Keratinocyte (primary cell): Measurements from ENCODE around the gene FANCC. TPM values are rescaled to one million over a fixed set of nuclear protein-coding genes. Genes with fewer than 3 reads are reported as not detected.
A peak's percentile ranks its signal among the peaks of the same experiment; 100 is the strongest.

Source experiments
- DNase-seq: peaks from one replicate; pipeline ENCODE4 v3.0.0-alpha.2; 2011; ENCODE audit warnings: low read depth, missing footprints, low spot score
- FAIRE-seq: peaks from 2 replicates; lab custom pipeline; 2011; peaks lifted over from hg19 to GRCh38; lab: Jason Lieb, UNC
- H2AFZ ChIP-seq: 2 replicates; pipeline ENCODE4 v1.6.0; 2012; ENCODE audit warnings: low read length, control low read depth, inconsistent platforms; ENCODE audit not compliant: control insufficient read depth
- H3K27ac ChIP-seq: 2 replicates; pipeline ENCODE4 v1.5.1; 2011; ENCODE audit warnings: low read length; ENCODE audit not compliant: control insufficient read depth, insufficient read depth
- H3K27me3 ChIP-seq: 3 replicates; pipeline ENCODE4 v1.6.0; 2011; ENCODE audit warnings: low read length; ENCODE audit not compliant: control insufficient read depth, insufficient read depth; ENCODE audit errors: extremely low read depth
- H3K36me3 ChIP-seq, 2 experiments: 2 replicates in 1 of 2; 3 replicates in 1 of 2; pipeline ENCODE4 v1.5.1; 2011; ENCODE audit warnings: low read length in 2 of 2, mild to moderate bottlenecking in 1 of 2; ENCODE audit not compliant: control insufficient read depth in 2 of 2, insufficient read depth in 2 of 2; ENCODE audit errors: extremely low read depth in 1 of 2
- H3K4me1 ChIP-seq: 3 replicates; pipeline ENCODE4 v1.5.1; 2011; ENCODE audit warnings: low read length; ENCODE audit not compliant: control insufficient read depth, insufficient read depth; ENCODE audit errors: extremely low read depth
- H3K4me2 ChIP-seq: 3 replicates; pipeline ENCODE4 v1.6.0; 2011; ENCODE audit warnings: low read depth, low read length; ENCODE audit not compliant: control insufficient read depth, insufficient read depth; ENCODE audit errors: extremely low read depth
- H3K4me3 ChIP-seq, 3 experiments: fragments of 200-600 bp in 1 of 3; sonication (generic) in 1 of 3; 2 replicates in 2 of 3; 3 replicates in 1 of 3; pipeline ENCODE4 v1.5.1; 2011 to 2016; ENCODE audit warnings: low read length in 3 of 3, mild to moderate bottlenecking in 3 of 3, control low read depth in 2 of 3, inconsistent platforms in 1 of 3, low read depth in 1 of 3, mixed read lengths in 1 of 3, mixed run types in 1 of 3, moderate library complexity in 1 of 3; ENCODE audit not compliant: control insufficient read depth in 2 of 3, insufficient read depth in 2 of 3; ENCODE audit errors: extremely low read depth in 1 of 3
- H3K79me2 ChIP-seq: 2 replicates; pipeline ENCODE4 v1.6.0; 2012; ENCODE audit warnings: low read length; ENCODE audit not compliant: control insufficient read depth, insufficient read depth
- H3K9ac ChIP-seq: 3 replicates; pipeline ENCODE4 v1.6.0; 2011; ENCODE audit warnings: low read length; ENCODE audit not compliant: control insufficient read depth, insufficient read depth; ENCODE audit errors: extremely low read depth
- H3K9me1 ChIP-seq: 3 replicates; pipeline ENCODE4 v1.6.0; 2011; ENCODE audit warnings: low read length; ENCODE audit not compliant: control insufficient read depth, insufficient read depth; ENCODE audit errors: extremely low read depth
- H3K9me3 ChIP-seq: 2 replicates; pipeline ENCODE4 v1.5.1; 2012; ENCODE audit warnings: low read depth, low read length; ENCODE audit not compliant: control insufficient read depth
- H4K20me1 ChIP-seq: 3 replicates; pipeline ENCODE4 v1.6.0; 2011; ENCODE audit warnings: low read length; ENCODE audit not compliant: control insufficient read depth, insufficient read depth; ENCODE audit errors: extremely low read depth
- CTCF ChIP-seq, 3 experiments: IDR thresholded peaks in 1 of 3; conservative IDR thresholded peaks in 1 of 3; optimal IDR thresholded peaks in 1 of 3; 2 replicates in 2 of 3; 3 replicates in 1 of 3; pipeline versions ENCODE3 to v1.5.1; 2011; ENCODE audit warnings: low read length in 3 of 3, mild to moderate bottlenecking in 3 of 3, moderate library complexity in 2 of 3, control low read depth in 1 of 3, inconsistent platforms in 1 of 3; ENCODE audit not compliant: insufficient read depth in 2 of 3; ENCODE audit errors: extremely low read depth in 1 of 3
- EZH2 ChIP-seq: IDR thresholded peaks from one replicate; pipeline ENCODE4 v1.6.1; 2012; ENCODE audit warnings: inconsistent platforms, mild to moderate bottlenecking, low read length, moderate library complexity
- dilution Hi-C: fragments of 300-500 bp; cut with MboI; formaldehyde crosslinking; loops from one replicate; pipeline ENCODE4 v1.7.0; 2020; ENCODE audit warnings: low sequenced_read_pairs; ENCODE audit not compliant: extremely low pct_ligation_motif_present
- polyA plus RNA-seq, 5 experiments: library from polyadenylated mRNA; depleted of rRNA in 3 of 5; stranded (reverse) in 3 of 5; stranded (forward) in 1 of 5; unstranded in 1 of 5; fragments of >200 nt; gene quantifications; 1 replicate in 1 of 5; 2 replicates in 3 of 5; 3 replicates in 1 of 5; pipeline versions ENCODE4 v1.2.1 to v1.2.3, GENCODE V29; 2011 to 2012; ENCODE audit warnings: missing spikeins in 2 of 5, low read depth in 1 of 5, low replicate concordance in 1 of 5

Gene FANCC
- polyA plus RNA-seq, 1 donor (not counting 4 experiments of a cell fraction or from before 2014, with no cell fraction given): 8.3 TPM

- peaks cover 5 to 6% of the 10 kb centered on the region in 2 experiments for H3K36me3 ChIP-seq
- peak overlapping the region; percentile 99 for H3K27ac ChIP-seq
- H3K4me1 ChIP-seq: peaks cover 64% of the 10 kb centered on the region
- H3K79me2 ChIP-seq: no peaks in the 10 kb centered on the region
- peak in 2 of 3 experiments; percentile 21 to 24 for TF ChIP-seq CTCF (optimal IDR thresholded peaks at IDR 0.05 in 1 of 3, IDR thresholded peaks at IDR 0.05 in 1 of 3, conservative IDR thresholded peaks at IDR 0.05 in 1 of 3; ENCODE audit: extremely low read depth in 1 of 3, insufficient read depth in 2 of 3, low read length in 3 of 3)
- no peak for TF ChIP-seq EZH2
- dilution Hi-C loops: no loop called here
- H2AFZ ChIP-seq: no peak overlapping the region
- peak overlapping the region; percentile 72 for H3K9ac ChIP-seq
- H4K20me1 ChIP-seq: no peaks in the 10 kb centered on the region
- FAIRE-seq (no peak), DNase-seq (no peak)
- H3K27me3 ChIP-seq: no peaks in the 10 kb centered on the region
- H3K9me1 ChIP-seq: peaks cover 4% of the 10 kb centered on the region
- no peak overlapping the region for H3K4me3 ChIP-seq
- no peaks in the 10 kb centered on the region for H3K9me3 ChIP-seq
- H3K4me2 ChIP-seq: no peak overlapping the region
Measured at GRCh38 chr9:95103281-95103771, 214.2 kb downstream of the FANCC start.

GRCh38 chr9:95102572-95102971 lies 214.9 kb downstream of the FANCC start:
- Histone ChIP-seq H3K36me3 (peaks cover 3 to 6% of the 10 kb centered on the region in 2 experiments), H3K4me1 (peaks cover 64% of the 10 kb centered on the region), H3K27me3 (no peaks in the 10 kb centered on the region), H3K4me2 (peak overlapping the region; percentile 80), H3K9me3 (no peaks in the 10 kb centered on the region), H3K9me1 (peaks cover 4% of the 10 kb centered on the region), H4K20me1 (no peaks in the 10 kb centered on the region), H3K4me3 (peak overlapping the region in 1 of 3 experiments; percentile 16), H3K79me2 (no peaks in the 10 kb centered on the region), H2AFZ (no peak overlapping the region), H3K27ac (peak overlapping the region; percentile 99), H3K9ac (peak overlapping the region; percentile 72)
- no peak for TF ChIP-seq EZH2
- no peak for TF ChIP-seq CTCF (optimal IDR thresholded peaks at IDR 0.05 in 1 of 3, IDR thresholded peaks at IDR 0.05 in 1 of 3, conservative IDR thresholded peaks at IDR 0.05 in 1 of 3; ENCODE audit: extremely low read depth in 1 of 3, insufficient read depth in 2 of 3, low read length in 3 of 3)
- FAIRE-seq (no peak), DNase-seq (no peak)
- dilution Hi-C loops: no loop called here
